ENCODE data around the gene PDE8A.
A peak's percentile ranks its signal among the peaks of the same experiment; 100 is the strongest.
"Not testable (repeated sequence)": the region's sequence is repeated elsewhere in the genome, so short reads cannot be mapped to it uniquely, and the experiment has no call there.

Gene PDE8A

GRCh38 chr15:85011724-85012123 lies 30.1 kb downstream of the PDE8A start:
- not testable (repeated sequence) for DNase-seq

DNA sequence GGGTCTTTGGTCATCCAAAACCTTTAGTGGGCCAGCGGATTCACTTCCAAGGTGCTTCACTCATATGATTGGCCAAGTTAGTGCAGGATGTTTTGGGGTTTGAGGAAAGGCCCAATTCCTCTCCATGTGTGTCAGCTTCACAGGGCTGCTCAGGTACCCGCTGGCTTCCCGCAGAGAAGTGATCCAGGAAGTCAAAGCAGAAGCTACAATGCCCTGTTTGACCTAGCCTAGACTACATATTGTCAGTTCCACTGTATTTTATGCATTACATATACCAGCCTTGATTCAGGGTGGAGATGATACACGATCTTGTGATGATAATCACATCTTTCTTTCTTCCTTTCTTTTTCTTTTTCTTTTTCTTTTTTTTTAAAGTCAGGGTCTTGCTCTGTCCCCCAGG lies 32.1 kb downstream of the PDE8A start:
- DNase-seq = no peak

- no peak for DNase-seq
Measured at GRCh38 chr15:85014932-85015331, 33.3 kb downstream of the PDE8A start.

GRCh38 chr15:85016275-85016674 lies 34.6 kb downstream of the PDE8A start:
- DNase-seq = no peak

GRCh38 chr15:85019815-85020590 lies 38.3 kb downstream of the PDE8A start:
- DNase-seq = no peak

- no peak for DNase-seq
Measured at GRCh38 chr15:85021409-85021808, 39.8 kb downstream of the PDE8A start.

GRCh38 chr15:85022860-85023403 lies 41.3 kb downstream of the PDE8A start:
- no peak for DNase-seq

DNA sequence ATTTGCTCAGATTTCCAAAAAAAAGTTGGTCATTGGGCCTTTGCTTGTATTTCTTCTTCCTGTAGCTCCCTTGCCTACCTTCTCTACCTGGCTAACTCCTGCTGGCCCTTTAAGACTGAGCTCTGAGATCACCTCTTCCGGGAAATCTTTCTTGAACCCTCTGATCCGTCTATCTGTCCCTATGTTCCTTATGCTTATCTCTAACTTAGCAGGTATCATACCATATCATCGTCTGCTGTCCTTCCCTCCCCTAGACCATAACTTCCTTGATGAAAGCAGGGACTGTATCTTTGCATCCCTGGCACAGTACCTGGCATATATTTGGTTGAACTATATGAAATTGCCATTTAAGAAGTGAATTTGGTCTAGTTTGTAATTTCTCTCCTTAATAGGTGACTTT lies 42.3 kb downstream of the PDE8A start:
- no peak for DNase-seq

GRCh38 chr15:85024509-85025336 lies 43.1 kb downstream of the PDE8A start:
- peak; percentile 74 for DNase-seq

DNA sequence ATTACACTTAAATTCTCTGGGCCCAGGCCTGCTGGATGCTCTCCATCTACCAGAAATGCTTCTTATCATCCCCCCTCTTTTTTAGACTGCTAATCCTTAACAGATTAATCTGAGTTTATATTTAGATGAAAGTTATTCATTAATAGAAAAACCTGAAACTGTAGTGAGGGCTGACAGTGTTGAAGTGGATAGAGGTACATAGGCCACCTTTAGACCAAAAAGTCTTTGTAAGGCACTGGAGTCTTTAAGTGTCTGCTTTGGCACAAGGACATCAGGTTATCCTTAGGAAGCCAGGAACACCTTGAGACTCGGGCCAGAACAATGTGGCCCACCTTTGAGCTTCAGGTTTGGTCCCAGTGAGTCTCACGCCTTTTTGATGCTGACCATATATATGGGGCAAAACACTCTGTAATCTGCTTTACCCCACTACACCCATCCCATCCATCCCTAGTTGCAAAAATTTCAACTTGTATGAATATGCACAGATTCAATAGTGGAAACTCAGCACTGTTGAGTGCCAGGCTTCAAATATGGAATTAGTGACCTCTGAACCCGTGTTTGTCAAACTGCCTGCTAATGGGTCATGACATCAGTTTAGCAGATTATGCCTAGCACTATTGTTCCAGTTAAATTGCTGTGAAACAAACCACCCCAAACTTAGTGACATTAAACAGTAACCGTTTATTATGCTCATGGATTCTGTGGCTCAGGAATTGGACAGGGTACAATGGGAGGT lies 44.0 kb downstream of the PDE8A start:
- no peak for DNase-seq

GRCh38 chr15:85026304-85027032 lies 44.8 kb downstream of the PDE8A start:
- DNase-seq = no peak

- no peak for DNase-seq
Measured at GRCh38 chr15:85027033-85027380, 45.4 kb downstream of the PDE8A start.

GRCh38 chr15:85027421-85027820 lies 45.8 kb downstream of the PDE8A start:
- DNase-seq = no peak

- no peak for DNase-seq
Measured at GRCh38 chr15:85028416-85028815, 46.8 kb downstream of the PDE8A start.

DNA sequence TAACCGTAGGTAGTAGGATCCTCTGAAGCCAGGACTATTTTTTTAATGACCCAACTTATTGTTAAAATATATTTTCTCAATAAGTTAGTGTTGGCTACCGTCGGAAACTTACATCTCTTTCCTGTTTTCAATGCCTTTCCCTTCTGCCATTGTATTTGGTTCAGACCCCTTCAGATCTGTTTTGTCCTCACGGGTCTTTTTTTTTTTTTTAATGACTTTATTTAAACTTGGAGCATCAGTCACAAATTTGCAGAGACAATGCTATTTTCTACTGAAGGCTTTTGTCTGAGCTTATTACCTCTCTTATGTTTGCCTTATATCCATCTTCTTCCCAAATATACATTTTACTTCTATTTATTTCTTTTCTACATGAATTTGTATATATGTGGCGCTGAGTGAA lies 47.6 kb downstream of the PDE8A start:
- no peak for DNase-seq

DNA sequence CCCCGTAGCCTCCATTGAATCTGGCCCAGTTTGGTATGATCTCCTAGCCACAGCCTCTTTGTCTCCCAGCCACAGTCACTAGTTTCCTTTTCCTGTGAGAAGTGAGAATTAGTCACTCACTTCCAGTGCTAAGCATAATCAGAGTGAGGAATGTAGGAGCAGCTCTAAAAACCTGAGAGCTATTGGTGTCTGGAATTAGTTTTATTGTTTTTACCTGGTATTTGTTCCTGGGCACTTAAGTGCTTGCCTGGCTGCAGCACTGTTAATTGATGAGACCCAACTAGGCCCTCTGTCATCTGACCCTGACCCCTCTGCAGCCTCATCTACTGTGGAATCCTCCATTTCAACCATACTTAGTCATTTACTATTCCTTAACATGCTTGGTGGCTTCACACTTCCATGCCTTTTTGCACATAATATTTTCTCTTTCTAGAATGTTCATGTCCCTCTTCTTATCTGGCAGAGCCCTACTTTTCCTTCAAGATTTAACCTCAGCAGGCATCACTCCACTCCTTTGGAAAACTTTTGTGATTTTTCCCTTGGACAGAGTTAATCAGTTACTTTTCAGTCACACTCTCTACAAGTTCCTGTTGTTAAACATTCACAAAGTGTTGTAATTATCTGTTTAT lies 48.8 kb downstream of the PDE8A start:
- DNase-seq = peak; percentile 68

GRCh38 chr15:85031086-85031943 lies 49.7 kb downstream of the PDE8A start:
- no peak for DNase-seq

DNA sequence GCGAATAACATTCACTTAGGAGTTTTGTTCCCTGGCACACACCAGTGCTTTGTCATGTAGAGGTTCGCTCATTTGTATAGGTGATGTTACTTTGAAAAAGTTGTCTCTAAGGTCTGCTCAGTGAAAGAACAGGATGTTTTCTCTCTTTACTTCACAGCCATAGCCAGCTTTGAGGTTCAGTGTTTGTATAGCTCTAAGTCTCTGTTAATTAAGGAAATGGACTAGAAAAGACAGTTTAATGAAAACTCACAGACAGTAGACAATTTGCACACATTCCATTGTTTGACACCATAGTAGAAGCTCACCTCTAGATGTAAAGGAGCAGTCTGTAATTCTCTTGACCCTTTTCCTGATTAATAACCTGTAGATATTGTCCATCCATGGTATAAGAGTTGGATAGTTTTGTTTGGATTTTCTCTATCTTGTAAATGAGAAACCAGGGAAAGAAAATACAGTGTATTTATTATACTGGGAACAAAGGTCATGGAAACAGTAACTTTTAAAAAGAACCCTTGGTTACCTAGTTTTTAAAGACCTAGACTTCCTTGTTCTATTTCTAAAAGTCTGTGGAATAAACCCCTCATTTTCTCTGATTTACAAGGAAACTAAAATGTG lies 50.4 kb downstream of the PDE8A start:
- no peak for DNase-seq

DNA sequence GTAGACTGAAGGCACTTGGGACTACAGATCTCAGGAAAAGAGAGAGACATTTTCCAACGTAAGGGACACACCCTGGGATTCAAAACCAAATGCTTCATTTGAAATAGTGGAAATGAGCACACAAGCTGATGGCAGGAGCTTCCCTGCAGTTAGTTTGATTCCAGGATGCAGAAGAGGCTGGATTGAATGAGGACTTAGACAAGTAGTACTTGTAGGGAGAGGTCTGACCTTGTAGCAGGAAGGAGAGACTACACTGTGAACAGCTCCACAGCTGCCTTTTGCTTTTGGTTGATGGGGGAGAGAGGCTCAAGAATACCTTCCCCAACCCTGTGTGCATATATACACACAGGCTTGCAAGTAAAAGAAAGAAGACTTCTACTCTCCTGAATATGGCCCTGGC lies 51.5 kb downstream of the PDE8A start:
- DNase-seq = no peak

- DNase-seq = no peak
Measured at GRCh38 chr15:85034276-85034675, 52.6 kb downstream of the PDE8A start.

- DNase-seq = no peak
Measured at GRCh38 chr15:85035980-85036379, 54.3 kb downstream of the PDE8A start.

Data from fibroblast of skin of right biceps (primary cell).